MM.1S (cell line): ENCODE results near the gene TENM4.

ENCODE experiments used
- DNase-seq: peaks from one replicate; pipeline ENCODE4 v3.0.0-alpha.2; 2015
- H2AFZ ChIP-seq: fragments of 300-600 bp; sonication (generic); 2 replicates; pipeline ENCODE4 v1.6.0; 2016; ENCODE audit warnings: antibody characterized with exemption, low read length
- H3F3A ChIP-seq: fragments of 300-600 bp; sonication (generic); 2 replicates; pipeline ENCODE4 v1.6.1; 2016; ENCODE audit warnings: mild to moderate bottlenecking, antibody characterized with exemption, low read length, moderate library complexity, mixed read lengths; ENCODE audit not compliant: insufficient read depth
- H3K27ac ChIP-seq: fragments of 300-600 bp; sonication (generic); 2 replicates; pipeline ENCODE4 v1.5.1; 2016; ENCODE audit warnings: mild to moderate bottlenecking, low read length
- H3K27me3 ChIP-seq: fragments of 300-600 bp; sonication (generic); replicated peaks from 2 replicates; pipeline ENCODE4 v1.6.0; 2016; ENCODE audit warnings: low read length; ENCODE audit not compliant: insufficient read depth
- H3K36me3 ChIP-seq: fragments of 300-600 bp; sonication (generic); replicated peaks from 2 replicates; pipeline ENCODE4 v1.6.1; 2016; ENCODE audit warnings: mild to moderate bottlenecking, low read length, mixed read lengths; ENCODE audit not compliant: insufficient read depth
- H3K4me1 ChIP-seq: fragments of 300-600 bp; sonication (generic); 2 replicates; pipeline ENCODE4 v1.6.1; 2016; ENCODE audit warnings: low read length, mixed read lengths
- H3K4me2 ChIP-seq: fragments of 300-600 bp; sonication (generic); 2 replicates; pipeline ENCODE4 v1.6.0; 2016; ENCODE audit warnings: low read depth, low read length
- H3K4me3 ChIP-seq: fragments of 300-600 bp; sonication (generic); 2 replicates; pipeline ENCODE4 v1.5.1; 2016; ENCODE audit warnings: low read length, mixed read lengths
- H3K79me2 ChIP-seq: fragments of 300-600 bp; sonication (generic); 2 replicates; pipeline ENCODE4 v1.6.1; 2016; ENCODE audit warnings: mixed run types, low read length, mixed read lengths
- H3K9ac ChIP-seq: fragments of 300-600 bp; sonication (generic); 2 replicates; pipeline ENCODE4 v1.6.1; 2016; ENCODE audit warnings: low read length, mixed read lengths
- H3K9me2 ChIP-seq: fragments of 300-600 bp; sonication (generic); replicated peaks from 2 replicates; pipeline ENCODE4 v1.6.1; 2016; ENCODE audit warnings: mild to moderate bottlenecking, low read length, mixed read lengths; ENCODE audit not compliant: insufficient read depth
- H3K9me3 ChIP-seq: fragments of 300-600 bp; sonication (generic); replicated peaks from 2 replicates; pipeline ENCODE4 v1.6.1; 2016; ENCODE audit warnings: mild to moderate bottlenecking, low read length, mixed read lengths; ENCODE audit not compliant: insufficient read depth
- H4K20me1 ChIP-seq: fragments of 300-600 bp; sonication (generic); 2 replicates; pipeline ENCODE4 v1.6.1; 2016; ENCODE audit warnings: mild to moderate bottlenecking, low read length, moderate library complexity, mixed read lengths; ENCODE audit not compliant: insufficient read depth
- EZH2 ChIP-seq: fragments of 300-600 bp; sonication (generic); optimal IDR thresholded peaks from 2 replicates; pipeline ENCODE3; 2017; ENCODE audit warnings: low read depth, mild to moderate bottlenecking, antibody characterized with exemption, low read length, mixed read lengths
- EZH2phosphoT487 ChIP-seq: fragments of 300-600 bp; sonication (generic); IDR thresholded peaks from 2 replicates; pipeline ENCODE4 v1.6.1; 2018; ENCODE audit warnings: antibody characterized with exemption, low read length
- TF ChIP-seq, protein P1 (sequence below): fragments of 300-600 bp; sonication (generic); IDR thresholded peaks from 2 replicates; pipeline ENCODE4 v1.5.1; 2016; ENCODE audit warnings: antibody characterized with exemption, low read length, mixed read lengths

The TENM4 gene

GRCh38 chr11:78845496-78845895 lies 595.3 kb downstream of the TENM4 start:
- Histone ChIP-seq H3K79me2 (no peaks in the 10 kb centered on the region), H3K9ac (no peak overlapping the region), H4K20me1 (no peaks in the 10 kb centered on the region), H3K27ac (no peak overlapping the region), H3K27me3 (no peaks in the 10 kb centered on the region), H3K9me2 (no peaks in the 10 kb centered on the region), H3F3A (no peaks in the 10 kb centered on the region), H3K4me1 (no peaks in the 10 kb centered on the region), H3K4me2 (no peak overlapping the region), H2AFZ (no peak overlapping the region), H3K36me3 (no peaks in the 10 kb centered on the region), H3K4me3 (no peak overlapping the region), H3K9me3 (no peaks in the 10 kb centered on the region)
- TF ChIP-seq EZH2phosphoT487 (no peak), EZH2 (no peak)
- TF ChIP-seq, protein P1, sequence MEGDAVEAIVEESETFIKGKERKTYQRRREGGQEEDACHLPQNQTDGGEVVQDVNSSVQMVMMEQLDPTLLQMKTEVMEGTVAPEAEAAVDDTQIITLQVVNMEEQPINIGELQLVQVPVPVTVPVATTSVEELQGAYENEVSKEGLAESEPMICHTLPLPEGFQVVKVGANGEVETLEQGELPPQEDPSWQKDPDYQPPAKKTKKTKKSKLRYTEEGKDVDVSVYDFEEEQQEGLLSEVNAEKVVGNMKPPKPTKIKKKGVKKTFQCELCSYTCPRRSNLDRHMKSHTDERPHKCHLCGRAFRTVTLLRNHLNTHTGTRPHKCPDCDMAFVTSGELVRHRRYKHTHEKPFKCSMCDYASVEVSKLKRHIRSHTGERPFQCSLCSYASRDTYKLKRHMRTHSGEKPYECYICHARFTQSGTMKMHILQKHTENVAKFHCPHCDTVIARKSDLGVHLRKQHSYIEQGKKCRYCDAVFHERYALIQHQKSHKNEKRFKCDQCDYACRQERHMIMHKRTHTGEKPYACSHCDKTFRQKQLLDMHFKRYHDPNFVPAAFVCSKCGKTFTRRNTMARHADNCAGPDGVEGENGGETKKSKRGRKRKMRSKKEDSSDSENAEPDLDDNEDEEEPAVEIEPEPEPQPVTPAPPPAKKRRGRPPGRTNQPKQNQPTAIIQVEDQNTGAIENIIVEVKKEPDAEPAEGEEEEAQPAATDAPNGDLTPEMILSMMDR, result no peak
- DNase-seq, result no peak

- no peaks in the 10 kb centered on the region for H3K79me2 ChIP-seq
- H3K27ac ChIP-seq, result no peak overlapping the region
- TF ChIP-seq, protein P1, result no peak
- TF ChIP-seq EZH2 (no peak), EZH2phosphoT487 (no peak)
- H3K9me2 ChIP-seq, result no peaks in the 10 kb centered on the region
- H3K36me3 ChIP-seq, result no peaks in the 10 kb centered on the region
- H3K9ac ChIP-seq, result no peak overlapping the region
- no peak overlapping the region for H3K4me3 ChIP-seq
- no peaks in the 10 kb centered on the region for H3K9me3 ChIP-seq
- H3K27me3 ChIP-seq, result no peaks in the 10 kb centered on the region
- H3F3A ChIP-seq, result no peaks in the 10 kb centered on the region
- no peaks in the 10 kb centered on the region for H4K20me1 ChIP-seq
- no peaks in the 10 kb centered on the region for H3K4me1 ChIP-seq
- DNase-seq, result no peak
- no peak overlapping the region for H2AFZ ChIP-seq
- H3K4me2 ChIP-seq, result no peak overlapping the region
These were observed 599.3 kb downstream of the TENM4 start for GRCh38 chr11:78841456-78842060.

DNA sequence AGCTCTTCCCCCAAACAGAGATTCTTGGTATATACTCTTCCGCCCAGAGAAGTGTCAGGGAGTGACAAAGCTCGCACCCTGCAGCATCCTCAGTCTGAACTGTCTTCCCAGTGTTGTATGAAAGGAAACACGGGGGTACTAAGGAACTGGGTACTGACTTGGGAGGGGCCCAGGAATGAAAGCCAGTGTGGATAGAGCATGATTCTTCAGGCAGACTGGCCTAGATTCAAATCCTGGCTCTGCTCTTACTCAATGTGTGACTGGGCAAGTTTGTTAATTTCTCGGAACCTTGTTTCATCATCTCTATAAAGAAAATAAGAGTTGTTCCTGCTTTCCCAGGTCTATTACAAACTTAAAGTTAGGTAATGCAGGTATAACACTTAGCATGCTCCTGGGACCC lies 600.2 kb downstream of the TENM4 start:
- Histone ChIP-seq H3K27ac (no peak overlapping the region), H3K9me2 (no peaks in the 10 kb centered on the region), H3K9me3 (no peaks in the 10 kb centered on the region), H3K4me2 (no peak overlapping the region), H3K36me3 (no peaks in the 10 kb centered on the region), H3K27me3 (no peaks in the 10 kb centered on the region), H3K4me1 (no peaks in the 10 kb centered on the region), H2AFZ (no peak overlapping the region), H3F3A (no peaks in the 10 kb centered on the region), H3K4me3 (no peak overlapping the region), H3K9ac (no peak overlapping the region), H3K79me2 (no peaks in the 10 kb centered on the region), H4K20me1 (no peaks in the 10 kb centered on the region)
- no peak for DNase-seq
- TF ChIP-seq EZH2, result no peak
- TF ChIP-seq, protein P1, result no peak
- TF ChIP-seq EZH2phosphoT487, result no peak
